HepG2 (cell line): Measurements from ENCODE around the gene JAK1. TPM values are rescaled to one million over a fixed set of nuclear protein-coding genes. Genes with fewer than 3 reads are reported as not detected.

ENCODE experiments used
- FOXC1 ChIP-seq: sonication (generic); formaldehyde crosslinking; IDR thresholded peaks from 2 replicates; pipeline ENCODE4 v1.8.0; 2022; ENCODE audit warnings: mild to moderate bottlenecking, missing genetic modification reagents, borderline replicate concordance
- GPN1 ChIP-seq: sonication (generic); formaldehyde crosslinking; IDR thresholded peaks from 2 replicates; pipeline ENCODE4 v1.5.1; 2020; ENCODE audit warnings: missing genetic modification reagents, borderline replicate concordance
- MAF1 ChIP-seq: sonication (generic); formaldehyde crosslinking; IDR thresholded peaks from 2 replicates; pipeline ENCODE4 v1.5.0; 2020; ENCODE audit warnings: missing genetic modification reagents, borderline replicate concordance
- PHF21A ChIP-seq: sonication (generic); formaldehyde crosslinking; IDR thresholded peaks from 2 replicates; pipeline ENCODE4 v1.5.0; 2020; ENCODE audit warnings: mild to moderate bottlenecking, missing genetic modification reagents
- PRDM15 ChIP-seq: sonication (generic); formaldehyde crosslinking; IDR thresholded peaks from 2 replicates; pipeline ENCODE4 v1.4.0; 2020; ENCODE audit warnings: missing genetic modification reagents
- RARA ChIP-seq: IDR thresholded peaks from 2 replicates; pipeline ENCODE4 v1.6.1; 2016; ENCODE audit warnings: missing genetic modification reagents, missing compliant biosample characterization
- RBAK ChIP-seq: sonication (generic); formaldehyde crosslinking; IDR thresholded peaks from 2 replicates; pipeline ENCODE4 v1.5.1; 2020; ENCODE audit warnings: mild to moderate bottlenecking, missing genetic modification reagents
- RCOR2 ChIP-seq: IDR thresholded peaks from 2 replicates; pipeline ENCODE4 v1.6.1; 2016; ENCODE audit warnings: missing biosample characterization, missing genetic modification reagents
- SAP130 ChIP-seq: IDR thresholded peaks from 2 replicates; pipeline ENCODE4 v1.6.1; 2016; ENCODE audit warnings: low read depth
- XBP1 ChIP-seq: sonication (generic); formaldehyde crosslinking; IDR thresholded peaks from 2 replicates; pipeline ENCODE4 v1.5.0; 2020; ENCODE audit warnings: missing genetic modification reagents
- ZBTB40 ChIP-seq, 2 experiments: fragments of 450-650 bp in 1 of 2; sonication (generic) in 1 of 2; formaldehyde crosslinking in 1 of 2; IDR thresholded peaks; 2 replicates each; pipeline versions ENCODE4 v1.6.1 to v1.8.0; 2016 to 2022; ENCODE audit warnings: antibody characterized with exemption in 1 of 2, mild to moderate bottlenecking in 1 of 2, missing genetic modification reagents in 1 of 2
- ZNF772 ChIP-seq: sonication (generic); formaldehyde crosslinking; IDR thresholded peaks from 2 replicates; pipeline ENCODE4 v1.5.0; 2020; ENCODE audit warnings: mild to moderate bottlenecking, missing genetic modification reagents
- polyA plus RNA-seq, 8 experiments: library from polyadenylated mRNA; depleted of rRNA in 3 of 8; stranded (reverse) in 7 of 8; unstranded in 1 of 8; fragments of >200 nt; fragmentation: Illumina TruSeq in 4 of 8; extraction: Trizol in 4 of 8; gene quantifications; 2 replicates each; pipeline versions ENCODE4 v1.2.1 to v1.2.3, GENCODE V29; 2011 to 2016; ENCODE audit warnings: low read depth in 4 of 8, missing spikeins in 1 of 8, mixed read lengths in 1 of 8; ENCODE audit not compliant: insufficient read depth in 1 of 8
- total RNA-seq, 5 experiments: library from RNA; depleted of rRNA; stranded (reverse); fragments of >200 nt; fragmentation: Illumina TruSeq; extraction: Trizol; gene quantifications; 2 replicates each; pipeline ENCODE4 v1.2.3, GENCODE V29; 2016; ENCODE audit warnings: low read depth in 1 of 5
- TF ChIP-seq, protein P1 (sequence below): sonication (generic); formaldehyde crosslinking; IDR thresholded peaks from 2 replicates; pipeline ENCODE4 v1.4.0; 2020; ENCODE audit warnings: missing genetic modification reagents, borderline replicate concordance

JAK1 gene
- total and polyA plus RNA-seq, 2 of the 13 experiments (the other 11 are each of a cell fraction or from before 2014, with no cell fraction given): 23.9 to 42.4 TPM

- TF ChIP-seq, protein P1, sequence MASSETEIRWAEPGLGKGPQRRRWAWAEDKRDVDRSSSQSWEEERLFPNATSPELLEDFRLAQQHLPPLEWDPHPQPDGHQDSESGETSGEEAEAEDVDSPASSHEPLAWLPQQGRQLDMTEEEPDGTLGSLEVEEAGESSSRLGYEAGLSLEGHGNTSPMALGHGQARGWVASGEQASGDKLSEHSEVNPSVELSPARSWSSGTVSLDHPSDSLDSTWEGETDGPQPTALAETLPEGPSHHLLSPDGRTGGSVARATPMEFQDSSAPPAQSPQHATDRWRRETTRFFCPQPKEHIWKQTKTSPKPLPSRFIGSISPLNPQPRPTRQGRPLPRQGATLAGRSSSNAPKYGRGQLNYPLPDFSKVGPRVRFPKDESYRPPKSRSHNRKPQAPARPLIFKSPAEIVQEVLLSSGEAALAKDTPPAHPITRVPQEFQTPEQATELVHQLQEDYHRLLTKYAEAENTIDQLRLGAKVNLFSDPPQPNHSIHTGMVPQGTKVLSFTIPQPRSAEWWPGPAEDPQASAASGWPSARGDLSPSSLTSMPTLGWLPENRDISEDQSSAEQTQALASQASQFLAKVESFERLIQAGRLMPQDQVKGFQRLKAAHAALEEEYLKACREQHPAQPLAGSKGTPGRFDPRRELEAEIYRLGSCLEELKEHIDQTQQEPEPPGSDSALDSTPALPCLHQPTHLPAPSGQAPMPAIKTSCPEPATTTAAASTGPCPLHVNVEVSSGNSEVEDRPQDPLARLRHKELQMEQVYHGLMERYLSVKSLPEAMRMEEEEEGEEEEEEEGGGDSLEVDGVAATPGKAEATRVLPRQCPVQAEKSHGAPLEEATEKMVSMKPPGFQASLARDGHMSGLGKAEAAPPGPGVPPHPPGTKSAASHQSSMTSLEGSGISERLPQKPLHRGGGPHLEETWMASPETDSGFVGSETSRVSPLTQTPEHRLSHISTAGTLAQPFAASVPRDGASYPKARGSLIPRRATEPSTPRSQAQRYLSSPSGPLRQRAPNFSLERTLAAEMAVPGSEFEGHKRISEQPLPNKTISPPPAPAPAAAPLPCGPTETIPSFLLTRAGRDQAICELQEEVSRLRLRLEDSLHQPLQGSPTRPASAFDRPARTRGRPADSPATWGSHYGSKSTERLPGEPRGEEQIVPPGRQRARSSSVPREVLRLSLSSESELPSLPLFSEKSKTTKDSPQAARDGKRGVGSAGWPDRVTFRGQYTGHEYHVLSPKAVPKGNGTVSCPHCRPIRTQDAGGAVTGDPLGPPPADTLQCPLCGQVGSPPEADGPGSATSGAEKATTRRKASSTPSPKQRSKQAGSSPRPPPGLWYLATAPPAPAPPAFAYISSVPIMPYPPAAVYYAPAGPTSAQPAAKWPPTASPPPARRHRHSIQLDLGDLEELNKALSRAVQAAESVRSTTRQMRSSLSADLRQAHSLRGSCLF (CRISPR knock-in tag): no peak
- no peak for TF ChIP-seq MAF1 (CRISPR knock-in tag)
- no peak for TF ChIP-seq ZNF772 (CRISPR knock-in tag)
- no peak for TF ChIP-seq PRDM15 (CRISPR knock-in tag)
- TF ChIP-seq FOXC1 (CRISPR knock-in tag): no peak
- no peak for TF ChIP-seq XBP1
- TF ChIP-seq PHF21A: no peak
- peak; percentile 58; the same call in 1 of the 2 replicates for TF ChIP-seq RCOR2
- peak; percentile 79 for TF ChIP-seq RARA (CRISPR knock-in tag)
- TF ChIP-seq ZBTB40 (IDR thresholded peaks at IDR 0.05): no peak
- TF ChIP-seq ZBTB40 (CRISPR knock-in tag; IDR thresholded peaks at IDR 0.05): no peak
- TF ChIP-seq SAP130 (CRISPR knock-in tag): peak; percentile 73
- no peak for TF ChIP-seq GPN1
- TF ChIP-seq RBAK (CRISPR knock-in tag): no peak
These were observed 59.9 kb downstream of the JAK1 start (continued) for GRCh38 chr1:64906447-64906846.
